Naive B cell (primary cell): ENCODE data around the gene IGSF9. TPM values are rescaled to one million over a fixed set of nuclear protein-coding genes. Genes with fewer than 3 reads are reported as not detected.
A peak's percentile ranks its signal among the peaks of the same experiment; 100 is the strongest.
"Not testable (repeated sequence)": the region's sequence is repeated elsewhere in the genome, so short reads cannot be mapped to it uniquely, and the experiment has no call there.

Experiments used
- ATAC-seq, 2 donors: fragments of 150-1000 bp; cut with Tn5 transposase; 2 replicates each; pipeline ENCODE4 v1.10.0; 2021; ENCODE audit warnings: low read depth in 2 of 2, mild to moderate bottlenecking in 2 of 2, moderate library complexity in 2 of 2
- DNase-seq: peaks from one replicate; pipeline ENCODE4 v3.0.0; 2022
- H3K27ac Mint-ChIP-seq, 6 donors: one replicate each; pipeline ENCODE4 v1.8.0; 2020 to 2022; ENCODE audit warnings: mild to moderate bottlenecking in 6 of 6, mixed read lengths in 6 of 6, moderate library complexity in 5 of 6, inconsistent platforms in 2 of 6
- H3K27me3 Mint-ChIP-seq, 3 donors: one replicate each; pipeline ENCODE4 v1.8.0; 2021 to 2022; ENCODE audit warnings: mixed read lengths in 3 of 3, mild to moderate bottlenecking in 1 of 3
- H3K36me3 Mint-ChIP-seq, 2 donors: one replicate each; pipeline ENCODE4 v1.8.0; 2020 to 2022; ENCODE audit warnings: mixed read lengths in 2 of 2, inconsistent platforms in 1 of 2, mild to moderate bottlenecking in 1 of 2
- H3K4me1 Mint-ChIP-seq, 3 donors: one replicate each; pipeline ENCODE4 v1.8.0; 2020 to 2022; ENCODE audit warnings: mixed read lengths in 3 of 3, inconsistent platforms in 1 of 3, mild to moderate bottlenecking in 1 of 3, moderate library complexity in 1 of 3
- H3K4me3 Mint-ChIP-seq, 8 donors: one replicate each; pipeline ENCODE4 v1.8.0; 2020 to 2022; ENCODE audit warnings: mild to moderate bottlenecking in 8 of 8, mixed read lengths in 8 of 8, moderate library complexity in 8 of 8, inconsistent platforms in 2 of 8
- H3K9me3 Mint-ChIP-seq, 7 donors: one replicate each; pipeline ENCODE4 v1.8.0; 2020 to 2022; ENCODE audit warnings: mixed read lengths in 7 of 7, mild to moderate bottlenecking in 5 of 7, inconsistent platforms in 2 of 7, moderate library complexity in 1 of 7
- polyA plus RNA-seq, 6 donors: library from polyadenylated mRNA; unstranded; fragments of 300-500 nt; fragmentation: Illumina TruSeq; gene quantifications; one replicate each; pipeline ENCODE4 v1.2.3, GENCODE V29; 2021; ENCODE audit warnings: low read depth in 6 of 6

IGSF9 gene
- polyA plus RNA-seq, 6 donors from 2014 or later: 0.16 to 0.97 (median 0.41) TPM; not detected in 2

DNA sequence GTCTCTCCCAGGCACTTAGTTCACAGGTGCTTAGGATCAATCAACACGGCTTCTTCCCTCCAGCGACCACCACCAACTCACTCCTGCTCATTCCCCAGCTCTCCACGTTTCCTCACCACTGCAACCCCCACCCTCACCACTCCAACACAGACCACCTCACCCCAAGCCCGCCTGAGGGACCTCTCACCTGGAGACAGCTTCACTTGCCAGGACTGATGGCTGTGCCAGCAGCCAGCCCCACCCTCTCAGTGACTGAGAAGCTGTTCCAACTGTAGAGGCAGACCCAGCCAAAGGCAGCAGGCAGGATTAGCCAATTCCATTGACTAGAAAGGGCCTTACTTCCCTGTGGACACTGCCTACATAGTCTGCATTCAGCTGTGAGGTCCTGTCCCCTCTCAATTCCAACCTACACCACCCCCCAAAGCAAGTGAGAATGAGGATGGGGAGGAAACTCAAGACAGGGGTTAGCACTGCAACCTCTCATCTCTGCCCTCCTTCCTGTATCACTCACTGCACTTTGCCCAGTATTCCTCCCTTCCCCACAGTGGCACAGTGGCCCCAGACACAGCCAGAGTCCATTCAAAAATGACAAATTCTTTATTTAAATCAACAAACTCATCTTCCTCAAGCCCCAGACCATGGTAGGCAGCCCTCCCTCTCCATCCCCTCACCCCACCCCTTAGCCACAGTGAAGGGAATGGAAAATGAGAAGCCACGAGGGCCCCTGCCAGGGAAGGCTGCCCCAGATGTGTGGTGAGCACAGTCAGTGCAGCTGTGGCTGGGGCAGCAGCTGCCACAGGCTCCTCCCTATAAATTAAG, 27.7 kb downstream of the IGSF9 start:
- H3K9me3 Mint-ChIP-seq: no peaks in the 10 kb centered on the region
- H3K36me3 Mint-ChIP-seq: peaks cover 13 to 22% of the 10 kb centered on the region in 2 donors
- H3K4me1 Mint-ChIP-seq: peaks cover 60 to 82% (median 74%) of the 10 kb centered on the region in 3 donors
- DNase-seq (no peak), ATAC-seq (no peak)
- peak overlapping the region in 1 of 8 donors; percentile 72 for H3K4me3 Mint-ChIP-seq
- H3K27me3 Mint-ChIP-seq: no peaks in the 10 kb centered on the region
- peak overlapping the region; percentile 83 to 100 (median 93) for H3K27ac Mint-ChIP-seq

GRCh38 chr1:159916242-159917051, 29.0 kb downstream of the IGSF9 start:
- Mint-ChIP-seq H3K27ac (peak overlapping the region; percentile 57 to 100 (median 88)), H3K9me3 (no peaks in the 10 kb centered on the region), H3K4me3 (no peak overlapping the region), H3K27me3 (no peaks in the 10 kb centered on the region), H3K36me3 (peaks cover 13 to 22% of the 10 kb centered on the region in 2 donors), H3K4me1 (peaks cover 61 to 82% (median 74%) of the 10 kb centered on the region in 3 donors)
- ATAC-seq (no peak), DNase-seq (no peak)

DNA sequence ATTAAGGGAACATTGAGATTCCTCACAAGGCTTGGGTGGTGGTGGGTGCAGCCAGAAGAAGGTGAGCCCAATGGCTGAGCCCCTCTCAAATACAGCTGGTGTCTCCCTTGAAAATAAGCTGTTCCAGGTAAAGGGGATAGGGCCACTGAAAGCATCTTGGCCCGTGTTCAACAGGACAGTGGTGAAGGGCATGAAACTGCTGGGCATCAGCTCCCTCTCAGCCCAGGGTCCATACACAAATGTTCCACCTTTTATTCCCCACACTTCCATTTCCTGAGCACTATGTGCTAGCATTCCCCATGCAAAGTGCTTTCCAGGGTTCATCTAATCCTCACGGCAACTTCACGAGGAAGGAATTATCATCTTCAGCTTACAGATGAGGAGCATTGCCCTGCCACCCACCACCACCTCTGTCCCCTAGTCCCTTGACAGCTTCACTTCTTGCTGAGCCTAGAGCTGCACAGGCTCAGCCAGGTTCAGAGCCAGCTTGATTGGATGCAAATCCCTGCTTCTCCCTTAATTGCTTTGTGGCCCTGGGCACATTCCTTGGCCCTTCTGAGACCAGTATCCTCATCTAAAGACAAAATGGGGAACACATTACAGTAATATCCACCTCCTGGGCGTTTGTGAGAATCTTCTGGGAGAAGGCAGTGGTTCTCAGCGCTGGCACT, 29.7 kb downstream of the IGSF9 start:
- H3K4me1 Mint-ChIP-seq: peaks cover 61 to 82% (median 72%) of the 10 kb centered on the region in 3 donors
- peak overlapping the region in 5 of 6 donors; percentile 54 to 100 (median 86) for H3K27ac Mint-ChIP-seq
- no peaks in the 10 kb centered on the region for H3K27me3 Mint-ChIP-seq
- no peak overlapping the region for H3K4me3 Mint-ChIP-seq
- no peaks in the 10 kb centered on the region for H3K9me3 Mint-ChIP-seq
- no peak for ATAC-seq
- no peak for DNase-seq
- H3K36me3 Mint-ChIP-seq: peaks cover 13 to 17% of the 10 kb centered on the region in 2 donors

- Mint-ChIP-seq H3K36me3 (peaks cover 13% of the 10 kb centered on the region in 2 donors), H3K4me3 (no peak overlapping the region), H3K27ac (peak overlapping the region; percentile 86 to 100 (median 94)), H3K4me1 (peaks cover 63 to 81% (median 75%) of the 10 kb centered on the region in 3 donors), H3K27me3 (no peaks in the 10 kb centered on the region), H3K9me3 (peaks cover 0 to 2% (median 0%) of the 10 kb centered on the region in 7 donors)
- ATAC-seq: no peak
- DNase-seq: no peak
Measured at GRCh38 chr1:159914252-159915018, 31.0 kb downstream of the IGSF9 start.

GRCh38 chr1:159913451-159914192, 31.8 kb downstream of the IGSF9 start:
- H3K36me3 Mint-ChIP-seq: peaks cover 13% of the 10 kb centered on the region in 2 donors
- no peaks in the 10 kb centered on the region for H3K27me3 Mint-ChIP-seq
- H3K27ac Mint-ChIP-seq: peak overlapping the region; percentile 77 to 100 (median 95)
- ATAC-seq (no peak), DNase-seq (no peak)
- H3K4me3 Mint-ChIP-seq: peak overlapping the region in 3 of 8 donors; percentile 6 to 30 (median 6)
- peaks cover 62 to 82% (median 73%) of the 10 kb centered on the region in 3 donors for H3K4me1 Mint-ChIP-seq
- peaks cover 0 to 2% (median 0%) of the 10 kb centered on the region in 7 donors for H3K9me3 Mint-ChIP-seq

- H3K27me3 Mint-ChIP-seq: no peaks in the 10 kb centered on the region
- DNase-seq (no peak), ATAC-seq (no peak)
- peaks cover 0 to 2% (median 0%) of the 10 kb centered on the region in 7 donors for H3K9me3 Mint-ChIP-seq
- H3K4me1 Mint-ChIP-seq: peaks cover 49 to 65% (median 57%) of the 10 kb centered on the region in 3 donors
- H3K36me3 Mint-ChIP-seq: no peaks in the 10 kb centered on the region
- H3K27ac Mint-ChIP-seq: peak overlapping the region; percentile 96 to 100 (median 98)
- peak overlapping the region in 5 of 8 donors; percentile 34 to 59 (median 56) for H3K4me3 Mint-ChIP-seq
Measured at GRCh38 chr1:159911326-159912070, 33.9 kb downstream of the IGSF9 start.

GRCh38 chr1:159908031-159908940, 37.1 kb downstream of the IGSF9 start:
- H3K36me3 Mint-ChIP-seq: peaks cover 0 to 3% of the 10 kb centered on the region in 2 donors
- H3K9me3 Mint-ChIP-seq: peaks cover 0 to 4% (median 0%) of the 10 kb centered on the region in 7 donors
- DNase-seq (no peak), ATAC-seq (no peak)
- H3K4me1 Mint-ChIP-seq: peaks cover 27 to 39% (median 35%) of the 10 kb centered on the region in 3 donors
- H3K27ac Mint-ChIP-seq: peak overlapping the region; percentile 20 to 100 (median 75)
- no peaks in the 10 kb centered on the region for H3K27me3 Mint-ChIP-seq
- H3K4me3 Mint-ChIP-seq: no peak overlapping the region

DNA sequence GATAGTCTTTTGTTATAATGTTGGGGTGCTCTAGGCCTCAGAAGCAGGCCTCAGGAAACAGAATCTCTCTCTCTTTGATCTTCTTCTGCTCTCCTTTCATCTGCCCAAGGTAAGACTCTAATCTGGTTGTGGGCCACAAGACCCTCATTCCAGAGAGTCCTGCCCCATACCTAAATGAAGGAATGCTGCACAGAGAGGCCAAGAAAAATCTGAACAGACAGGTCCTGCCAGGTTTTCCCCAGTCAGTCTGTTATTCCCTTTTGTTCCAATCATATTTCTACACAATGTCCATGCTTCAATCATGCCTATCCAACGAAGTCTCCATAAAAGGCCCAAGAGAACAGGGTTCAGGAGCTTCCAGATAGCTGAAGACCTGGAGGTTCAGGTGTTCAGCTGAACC, 38.5 kb downstream of the IGSF9 start:
- DNase-seq (no peak), ATAC-seq (no peak)
- H3K27me3 Mint-ChIP-seq: no peaks in the 10 kb centered on the region
- peaks cover 21 to 27% (median 22%) of the 10 kb centered on the region in 3 donors for H3K4me1 Mint-ChIP-seq
- H3K9me3 Mint-ChIP-seq: peaks cover 0 to 4% (median 0%) of the 10 kb centered on the region in 7 donors
- H3K4me3 Mint-ChIP-seq: no peak overlapping the region
- H3K36me3 Mint-ChIP-seq: peaks cover 0 to 5% of the 10 kb centered on the region in 2 donors
- peak overlapping the region in 3 of 6 donors; percentile 17 to 77 (median 38) for H3K27ac Mint-ChIP-seq

GRCh38 chr1:159904036-159904435, 41.4 kb downstream of the IGSF9 start:
- DNase-seq, H3K27me3 Mint-ChIP-seq, ATAC-seq, H3K27ac Mint-ChIP-seq, H3K4me3 Mint-ChIP-seq, H3K36me3 Mint-ChIP-seq, H3K9me3 Mint-ChIP-seq: not testable (repeated sequence)
- H3K4me1 Mint-ChIP-seq: peaks cover 4 to 17% (median 11%) of the 10 kb centered on the region in 3 donors

GRCh38 chr1:159902541-159902940, 42.9 kb downstream of the IGSF9 start:
- no peak overlapping the region for H3K27ac Mint-ChIP-seq
- ATAC-seq (no peak), DNase-seq (no peak)
- peaks cover 0 to 4% (median 0%) of the 10 kb centered on the region in 7 donors for H3K9me3 Mint-ChIP-seq
- H3K36me3 Mint-ChIP-seq: peaks cover 0 to 5% of the 10 kb centered on the region in 2 donors
- no peak overlapping the region for H3K4me3 Mint-ChIP-seq
- H3K27me3 Mint-ChIP-seq: peaks cover 0 to 8% (median 7%) of the 10 kb centered on the region in 3 donors
- peaks cover 9 to 23% (median 21%) of the 10 kb centered on the region in 3 donors for H3K4me1 Mint-ChIP-seq
